HG03066 (cell line): Measurements from ENCODE around the gene NCBP1.
"Not testable (repeated sequence)": the region's sequence is repeated elsewhere in the genome, so short reads cannot be mapped to it uniquely, and the experiment has no call there.

Experiments used
- ATAC-seq: cut with Tn5 transposase; IDR thresholded peaks from one replicate; pipeline ENCODE4 v1.9.1; 2021; ENCODE audit warnings: low read depth; ENCODE audit not compliant: unreplicated experiment

Gene NCBP1

GRCh38 chr9:97670586-97670985 is 37.0 kb downstream of the NCBP1 start:
- no peak for ATAC-seq

- ATAC-seq = no peak
Observed at GRCh38 chr9:97672403-97672802, 38.8 kb downstream of the NCBP1 start.

DNA sequence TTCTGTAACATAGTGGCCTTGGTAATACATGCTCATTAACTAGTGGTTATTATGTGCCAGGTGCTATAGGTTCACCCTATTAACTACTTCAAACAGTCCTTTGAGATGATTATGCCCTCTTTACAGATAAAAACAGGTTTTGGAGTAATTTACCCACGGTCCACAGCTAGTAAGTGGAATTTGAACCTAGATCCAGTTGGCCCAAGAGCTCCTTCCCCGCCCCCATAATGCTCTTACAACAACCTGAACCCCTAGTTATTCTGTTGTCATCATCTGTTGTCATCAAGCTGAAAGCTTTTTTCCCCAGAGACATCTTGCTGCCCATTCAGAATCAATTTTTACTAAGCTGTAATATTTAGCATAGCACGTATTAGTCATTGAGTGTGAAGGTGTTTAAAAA is 40.3 kb downstream of the NCBP1 start:
- ATAC-seq = no peak

- ATAC-seq = no peak
Observed at GRCh38 chr9:97675655-97676054, 42.0 kb downstream of the NCBP1 start.

- no peak for ATAC-seq
Observed at GRCh38 chr9:97682242-97682641, 48.6 kb downstream of the NCBP1 start.

GRCh38 chr9:97688654-97689053 is 55.0 kb downstream of the NCBP1 start:
- ATAC-seq = no peak

GRCh38 chr9:97689401-97690180 is 56.0 kb downstream of the NCBP1 start:
- no peak for ATAC-seq

DNA sequence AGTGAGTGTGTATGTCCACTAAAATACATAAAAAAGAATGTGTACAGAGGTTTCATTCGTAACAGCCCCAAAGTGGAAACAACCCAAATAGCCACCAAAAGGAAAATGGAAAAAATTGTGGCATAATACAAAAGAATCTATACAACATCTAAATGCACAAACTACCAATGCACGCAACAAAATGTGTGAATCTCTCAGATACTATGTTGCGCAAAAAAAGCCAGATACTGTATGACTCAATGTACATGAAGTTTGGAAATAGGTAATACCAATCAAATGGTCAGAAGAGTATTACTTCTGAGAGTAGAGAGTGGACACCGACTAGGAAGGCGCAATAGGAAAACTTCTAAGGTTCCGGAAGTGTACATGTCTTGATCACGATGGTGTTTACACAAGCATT is 61.1 kb downstream of the NCBP1 start:
- no peak for ATAC-seq

- no peak for ATAC-seq
Observed at GRCh38 chr9:97695390-97695789, 61.8 kb downstream of the NCBP1 start.

DNA sequence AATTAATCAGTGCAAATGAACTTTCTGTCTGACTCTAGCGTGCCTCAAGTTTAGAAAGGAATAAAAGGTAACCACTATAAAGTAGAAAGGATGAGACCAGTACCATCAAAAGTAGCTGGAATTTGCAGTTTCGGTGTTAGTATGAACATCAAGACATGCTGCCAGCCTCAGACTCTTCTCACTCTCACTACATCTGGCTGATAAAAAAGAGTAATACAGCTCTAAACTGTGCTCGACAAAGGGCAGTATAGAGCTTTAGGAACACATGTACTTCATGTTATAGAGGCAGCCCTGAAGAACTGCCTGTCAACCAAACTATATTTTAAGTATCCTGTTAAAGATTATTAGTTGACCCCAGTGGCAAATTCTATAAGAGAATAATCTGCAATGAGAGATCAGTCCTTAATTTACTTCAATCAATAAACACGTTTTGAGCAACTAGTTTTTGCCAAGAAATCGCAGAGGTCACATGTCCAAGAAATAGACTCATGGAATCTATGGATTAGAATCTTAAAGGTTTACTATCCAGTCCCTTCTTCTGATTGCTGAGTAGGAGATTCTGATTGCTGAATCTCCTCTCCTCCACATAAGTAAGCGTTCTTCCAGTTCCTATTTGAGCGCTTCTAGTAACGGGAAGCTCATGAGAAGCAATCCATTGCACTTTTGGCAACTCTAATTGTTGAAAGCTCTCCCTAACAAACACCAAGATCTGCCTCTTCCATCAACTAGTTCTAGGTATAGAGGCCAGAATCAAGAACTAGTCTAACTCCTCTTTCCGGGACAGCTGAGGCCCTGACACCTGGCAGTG is 62.6 kb downstream of the NCBP1 start:
- ATAC-seq = no peak

- peak; percentile 83 for ATAC-seq
Observed at GRCh38 chr9:97696803-97697601, 63.4 kb downstream of the NCBP1 start, which contains the start of gene XPA. Gene XPA (minus strand): TSS chr9:97697340. CDS start chr9:97697292, 48 bp downstream.

DNA sequence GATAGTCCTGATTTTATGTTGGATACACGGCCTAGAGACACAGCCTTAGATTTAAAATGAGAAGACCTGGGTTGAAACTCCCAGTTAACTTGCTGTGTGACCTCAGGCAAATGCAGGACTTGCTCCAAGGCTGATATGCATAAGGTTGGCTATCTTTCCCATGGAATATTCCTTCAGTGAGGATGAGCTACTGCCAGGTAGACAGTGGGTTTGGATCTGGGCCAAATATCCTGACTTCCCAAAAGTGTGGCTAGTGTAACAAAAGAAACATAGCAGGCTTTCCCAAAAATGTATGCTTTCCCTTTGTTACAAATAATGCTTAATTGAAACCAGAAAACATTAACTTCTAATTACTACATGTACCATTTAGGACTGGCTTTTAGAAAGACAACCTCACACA is 64.2 kb downstream of the NCBP1 start:
- ATAC-seq = no peak

DNA sequence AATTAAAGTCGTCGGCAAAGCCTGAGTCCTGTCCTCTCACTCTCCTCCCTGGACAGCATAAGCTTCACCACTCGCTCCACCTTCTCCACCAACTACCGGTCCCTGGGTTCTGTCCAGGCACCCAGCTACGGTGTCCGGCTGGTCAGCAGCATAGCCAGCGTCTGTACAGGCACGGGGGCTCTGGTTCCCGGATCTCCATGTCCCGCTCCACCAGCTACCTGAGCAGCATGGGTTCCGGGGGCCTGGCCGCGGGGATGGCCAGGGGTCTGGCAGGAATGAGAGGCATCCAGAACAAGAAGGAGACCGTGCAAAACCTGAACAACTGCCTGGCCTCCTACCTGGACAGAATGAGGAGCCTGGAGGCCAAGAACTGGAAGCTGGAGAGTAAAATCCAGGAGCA is 65.2 kb downstream of the NCBP1 start:
- ATAC-seq = no peak

DNA sequence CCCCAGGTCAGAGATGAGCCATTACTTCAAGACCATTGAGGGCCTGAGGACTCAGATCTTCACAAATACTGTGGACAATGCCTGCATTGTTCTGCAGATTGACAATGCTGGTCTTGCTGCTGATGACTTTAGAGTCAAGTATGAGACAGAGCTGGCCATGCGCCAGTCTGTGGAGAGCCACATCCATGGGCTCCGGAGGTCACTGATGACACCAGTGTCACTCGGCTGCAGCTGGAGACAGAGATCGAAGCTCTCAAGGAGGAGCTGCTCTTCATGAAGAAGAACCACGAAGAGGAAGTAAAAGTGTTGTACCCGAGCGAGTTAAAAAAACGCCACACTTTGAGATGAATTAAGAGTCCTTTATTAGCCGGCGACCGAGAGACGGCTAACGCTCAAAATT is 65.7 kb downstream of the NCBP1 start:
- not testable (repeated sequence) for ATAC-seq

- not testable (repeated sequence) for ATAC-seq
Observed at GRCh38 chr9:97699824-97700223, 66.2 kb downstream of the NCBP1 start.

GRCh38 chr9:97703437-97704344 is 70.1 kb downstream of the NCBP1 start:
- no peak for ATAC-seq

GRCh38 chr9:97704345-97704677 is 70.7 kb downstream of the NCBP1 start:
- no peak for ATAC-seq

DNA sequence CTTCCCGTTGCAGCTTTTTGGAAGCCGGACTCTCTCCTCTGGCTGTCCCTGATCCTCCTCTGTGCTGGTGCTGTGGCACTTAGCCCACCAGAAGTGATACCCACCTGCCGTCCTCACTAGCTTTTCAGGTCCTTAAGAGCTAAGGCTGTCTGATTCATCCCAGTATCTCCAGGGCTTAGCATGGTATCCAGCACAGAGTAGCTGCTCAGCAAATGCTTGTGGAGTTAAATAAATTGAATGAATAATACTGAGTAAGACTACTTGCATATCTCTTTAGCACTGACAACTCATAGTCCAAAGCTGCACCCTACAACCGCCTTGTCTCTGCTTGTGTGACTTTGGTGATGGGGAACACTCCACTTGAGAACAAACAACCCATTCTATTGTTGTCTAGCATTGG is 71.2 kb downstream of the NCBP1 start:
- ATAC-seq = no peak

DNA sequence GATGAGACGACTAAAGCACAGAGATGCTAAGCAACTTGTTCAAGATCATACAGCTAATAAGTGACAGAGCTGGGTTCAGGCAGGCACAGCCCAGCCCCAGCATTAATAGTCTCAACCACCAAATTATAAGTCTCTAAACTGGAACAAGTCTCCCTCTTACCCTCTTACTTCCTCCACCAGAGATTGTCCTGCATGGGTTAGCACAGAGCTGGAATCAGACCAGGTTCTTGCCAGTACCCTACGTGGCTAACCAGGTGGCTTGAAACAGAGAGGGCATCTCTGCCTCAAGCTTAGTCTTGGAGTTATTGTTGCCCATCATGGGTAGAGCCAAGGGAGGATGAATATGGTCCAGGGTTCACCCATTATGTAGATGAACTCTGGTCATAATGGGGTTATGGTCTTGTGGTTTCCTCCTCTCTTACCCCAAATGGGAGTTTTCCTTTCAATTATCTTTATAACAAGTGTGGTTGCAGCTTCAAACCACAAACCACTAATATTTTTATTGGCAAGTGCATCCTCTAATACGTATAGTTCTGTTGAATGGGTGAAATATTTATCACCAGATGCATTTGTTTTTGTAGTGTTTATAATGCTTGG is 71.8 kb downstream of the NCBP1 start:
- no peak for ATAC-seq

DNA sequence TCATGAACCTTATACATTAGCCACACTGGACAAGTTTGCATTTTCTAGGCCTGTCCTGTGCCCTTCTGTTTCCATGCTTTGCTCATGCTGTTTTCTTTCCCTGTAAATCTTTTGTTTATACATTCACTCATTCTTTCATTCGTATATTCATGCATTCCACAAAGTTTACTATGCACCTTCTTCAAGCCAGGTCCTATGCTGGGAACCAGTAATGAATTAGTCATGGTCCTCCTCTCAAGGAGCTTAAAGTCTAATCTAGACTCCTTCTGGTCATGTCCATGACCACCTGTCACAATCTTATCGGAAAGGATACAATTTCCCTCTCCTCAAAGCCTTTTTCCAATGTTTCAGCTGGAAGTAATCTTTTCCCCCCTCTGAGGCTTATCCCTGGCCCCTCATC is 72.6 kb downstream of the NCBP1 start:
- ATAC-seq = no peak
